ENCODE results near the gene NHS. TPM values are rescaled to one million over a fixed set of nuclear protein-coding genes. Genes with fewer than 3 reads are reported as not detected.

Gene NHS
- total and polyA plus RNA-seq, 2 of the 4 experiments (the other 2 are of a cell fraction) = 0.36 to 0.90 TPM

DNA sequence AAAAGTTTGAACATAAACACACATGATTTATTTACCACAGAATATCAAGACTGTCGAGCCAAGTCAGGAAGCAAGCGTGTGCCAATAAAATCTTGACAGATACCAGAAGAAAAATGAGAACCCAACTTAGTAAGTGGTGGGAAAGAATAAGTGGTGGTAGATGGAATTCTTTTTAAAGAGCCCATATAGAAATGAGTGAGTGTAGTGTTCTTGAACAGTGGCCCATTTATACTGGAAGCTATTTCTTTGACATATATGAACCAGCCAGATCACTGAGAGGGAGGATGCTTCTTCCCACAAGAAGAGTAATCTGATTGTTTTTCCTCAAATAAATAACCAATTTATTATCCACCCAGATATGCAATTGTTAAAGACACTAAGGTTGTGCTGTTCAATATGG, 98.0 kb downstream of the NHS start:
- Histone ChIP-seq H3K23ac (ENCODE audit: low read depth, low read length) (no peak overlapping the region), H3K14ac (replicated peaks; ENCODE audit: low read depth, low read length) (no peak overlapping the region), H3K4me2 (ENCODE audit: low read depth, low read length) (no peak overlapping the region), H2AK5ac (ENCODE audit: low read depth, low read length) (no peak overlapping the region), H3K9ac (ENCODE audit: low read depth, low read length) (no peak overlapping the region), H2BK20ac (ENCODE audit: low read depth, low read length) (no peak overlapping the region), H4K8ac (ENCODE audit: low read depth in 2 of 2, low read length in 2 of 2) (no peak overlapping the region), H3K4me3 (ENCODE audit: insufficient read depth, low read depth, low read length) (no peak overlapping the region), H2AFZ (replicated peaks; ENCODE audit: low read length, poor library complexity) (no peak overlapping the region), H3K9me1 (ENCODE audit: insufficient read depth, low read length) (no peaks in the 10 kb centered on the region), H4K91ac (ENCODE audit: insufficient read depth, low read depth, low read length) (no peak overlapping the region), H2BK15ac (ENCODE audit: low read depth, low read length) (no peak overlapping the region), H3K56ac (ENCODE audit: extremely low read depth, insufficient read depth, low read length) (no peak overlapping the region), H3K27me3 (ENCODE audit: control insufficient read depth, insufficient read depth, low read length) (peaks cover 4% of the 10 kb centered on the region), H2BK5ac (ENCODE audit: low read depth, low read length, poor library complexity, severe bottlenecking) (no peak overlapping the region), H4K5ac (ENCODE audit: low read depth, low read length) (no peak overlapping the region), H3K27ac (ENCODE audit: insufficient read depth, low read length) (no peak overlapping the region), H3K18ac (ENCODE audit: low read depth, low read length) (no peak overlapping the region), H2AK9ac (replicated peaks; ENCODE audit: low read depth, low read length, poor library complexity) (no peak overlapping the region), H3K79me1 (ENCODE audit: low read depth in 1 of 2, low read length in 2 of 2) (no peaks in the 10 kb centered on the region), H3K36me3 (ENCODE audit: control insufficient read depth, insufficient read depth, low read length) (no peaks in the 10 kb centered on the region), H3K4me1 (ENCODE audit: control insufficient read depth, insufficient read depth, low read length) (peaks cover 3% of the 10 kb centered on the region), H3K9me3 (ENCODE audit: control insufficient read depth, insufficient read depth, low read length) (no peaks in the 10 kb centered on the region), H3K4ac (ENCODE audit: low read depth, low read length) (no peak overlapping the region), H2BK120ac (ENCODE audit: low read depth, low read length) (no peak overlapping the region), H4K20me1 (ENCODE audit: insufficient read depth, low read length) (no peaks in the 10 kb centered on the region)
- dilution Hi-C loops (cut with HindIII; ENCODE audit: low sequenced_read_pairs, unreplicated experiment) (no loop called here), intact Hi-C loops (cut with micrococcal nuclease) (loop anchor here (5.0 to 10.0 kb wide), 2 partner anchors 62 to 96 kb away; partner anchors contain the start of gene NHS), in situ Hi-C loops (cut with MboI; ENCODE audit: low sequenced_read_pairs) (no loop called here)
- CTCF ChIA-PET = no interaction called here
- no TSS peak for BruUV-seq (replicated peaks)
- POLR2A ChIA-PET (ENCODE audit: unreplicated experiment) = no interaction called here
- DNase-seq = no peak
- WGBS, 2 experiments (ENCODE audit: extremely low coverage in 2 of 2, insufficient read length in 1 of 2) = no CpG with 5 or more reads among the region's 2 CpGs
- ATAC-seq (ENCODE audit: low read depth) = no peak
- no peak for TF ChIP-seq NFE2L2 (IDR thresholded peaks at IDR 0.05; ENCODE audit: low read depth, low read length)
- TF ChIP-seq BHLHE40 (IDR thresholded peaks at IDR 0.05; ENCODE audit: low read depth, low read length) = no peak
- TF ChIP-seq RAD21 (IDR thresholded peaks at IDR 0.05; ENCODE audit: low read length) = no peak
- TF ChIP-seq MAFK (IDR thresholded peaks at IDR 0.05; ENCODE audit: low read depth, low read length) = no peak
- no peak for TF ChIP-seq CHD1 (IDR thresholded peaks at IDR 0.05; ENCODE audit: low read depth, low read length)
